Measurements from ENCODE around the gene KCTD5. TPM values are rescaled to one million over a fixed set of nuclear protein-coding genes. Genes with fewer than 3 reads are reported as not detected.
"Not testable (repeated sequence)": the region's sequence is repeated elsewhere in the genome, so short reads cannot be mapped to it uniquely, and the experiment has no call there.

Gene KCTD5
- total and polyA plus RNA-seq, 2 experiments from 2014 or later: 32.6 to 32.9 TPM

- H3K36me3 ChIP-seq: peaks cover 12% of the 10 kb centered on the region
- H3K4me3 ChIP-seq; H3K27ac ChIP-seq; H3K9me3 ChIP-seq (ENCODE audit: low read depth); H3K4me1 ChIP-seq (ENCODE audit: low read depth); H3K27me3 ChIP-seq: not testable (repeated sequence)
- TF ChIP-seq, protein P1, sequence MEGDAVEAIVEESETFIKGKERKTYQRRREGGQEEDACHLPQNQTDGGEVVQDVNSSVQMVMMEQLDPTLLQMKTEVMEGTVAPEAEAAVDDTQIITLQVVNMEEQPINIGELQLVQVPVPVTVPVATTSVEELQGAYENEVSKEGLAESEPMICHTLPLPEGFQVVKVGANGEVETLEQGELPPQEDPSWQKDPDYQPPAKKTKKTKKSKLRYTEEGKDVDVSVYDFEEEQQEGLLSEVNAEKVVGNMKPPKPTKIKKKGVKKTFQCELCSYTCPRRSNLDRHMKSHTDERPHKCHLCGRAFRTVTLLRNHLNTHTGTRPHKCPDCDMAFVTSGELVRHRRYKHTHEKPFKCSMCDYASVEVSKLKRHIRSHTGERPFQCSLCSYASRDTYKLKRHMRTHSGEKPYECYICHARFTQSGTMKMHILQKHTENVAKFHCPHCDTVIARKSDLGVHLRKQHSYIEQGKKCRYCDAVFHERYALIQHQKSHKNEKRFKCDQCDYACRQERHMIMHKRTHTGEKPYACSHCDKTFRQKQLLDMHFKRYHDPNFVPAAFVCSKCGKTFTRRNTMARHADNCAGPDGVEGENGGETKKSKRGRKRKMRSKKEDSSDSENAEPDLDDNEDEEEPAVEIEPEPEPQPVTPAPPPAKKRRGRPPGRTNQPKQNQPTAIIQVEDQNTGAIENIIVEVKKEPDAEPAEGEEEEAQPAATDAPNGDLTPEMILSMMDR (IDR thresholded peaks at IDR 0.05; ENCODE audit: low read depth, low read length): peak; percentile 65
- DNase-seq (ENCODE audit: low read depth in 1 of 2, low spot score in 1 of 2): peak; percentile 52 to 73
Observed at GRCh38 chr16:2670017-2670416, 12.3 kb upstream of the KCTD5 start.

DNA sequence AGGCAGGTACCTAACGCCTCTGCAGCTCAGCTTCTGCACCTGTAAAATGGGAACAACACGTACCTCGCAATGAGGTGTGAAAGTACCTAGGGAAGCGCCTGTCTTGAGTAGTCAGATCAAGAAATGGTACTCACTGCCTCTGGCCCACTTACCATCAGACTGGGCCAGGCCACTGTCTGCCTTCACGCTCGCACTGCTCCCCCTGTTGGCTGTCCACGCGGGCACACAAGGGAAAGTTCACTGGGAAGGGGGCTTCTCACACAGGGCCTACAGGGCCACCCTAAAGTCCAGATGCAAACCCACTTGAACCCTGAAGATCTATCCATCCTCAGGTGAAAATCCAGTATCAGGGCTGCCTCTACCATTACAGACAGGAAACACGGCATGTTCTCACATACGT lies 11.1 kb upstream of the KCTD5 start:
- H3K36me3 ChIP-seq: peaks cover 12% of the 10 kb centered on the region
- DNase-seq (ENCODE audit: low read depth in 1 of 2, low spot score in 1 of 2): peak in 1 of 2 donors; percentile 16
- not testable (repeated sequence) for H3K27me3 ChIP-seq; H3K4me1 ChIP-seq (ENCODE audit: low read depth); H3K4me3 ChIP-seq; H3K27ac ChIP-seq; H3K9me3 ChIP-seq (ENCODE audit: low read depth)
- TF ChIP-seq, protein P1 (IDR thresholded peaks at IDR 0.05; ENCODE audit: low read depth, low read length): peak; percentile 30

DNA sequence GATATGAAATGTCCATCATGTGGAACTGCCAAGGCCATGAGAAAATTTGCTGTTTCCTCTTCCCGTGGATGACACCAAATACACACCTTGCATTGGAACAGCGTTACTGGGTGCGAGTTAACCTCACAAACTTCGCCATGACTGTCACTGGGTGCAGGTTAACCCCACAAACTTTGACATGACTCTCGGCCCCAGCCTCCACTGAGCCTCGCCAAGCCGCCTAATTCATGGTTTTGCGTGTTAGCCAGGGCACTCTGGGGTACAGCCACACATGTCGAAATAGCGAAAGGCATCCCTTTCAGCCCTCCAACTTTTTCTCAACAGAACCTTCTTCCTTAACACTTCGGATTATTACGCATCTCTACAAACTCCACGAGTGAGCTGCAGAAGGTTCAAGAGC lies 10.6 kb upstream of the KCTD5 start:
- Histone ChIP-seq H3K9me3 (ENCODE audit: low read depth) (no peaks in the 10 kb centered on the region), H3K4me3 (no peak overlapping the region), H3K4me1 (ENCODE audit: low read depth) (peaks cover 9% of the 10 kb centered on the region), H3K36me3 (peaks cover 12% of the 10 kb centered on the region), H3K27me3 (no peaks in the 10 kb centered on the region), H3K27ac (peak overlapping the region; percentile 71)
- DNase-seq (ENCODE audit: low read depth in 1 of 2, low spot score in 1 of 2): no peak
- TF ChIP-seq, protein P1 (IDR thresholded peaks at IDR 0.05; ENCODE audit: low read depth, low read length): no peak

GRCh38 chr16:2673066-2673999 lies 9.0 kb upstream of the KCTD5 start:
- peak; percentile 98 to 99 for DNase-seq (ENCODE audit: low read depth in 1 of 2, low spot score in 1 of 2)

DNA sequence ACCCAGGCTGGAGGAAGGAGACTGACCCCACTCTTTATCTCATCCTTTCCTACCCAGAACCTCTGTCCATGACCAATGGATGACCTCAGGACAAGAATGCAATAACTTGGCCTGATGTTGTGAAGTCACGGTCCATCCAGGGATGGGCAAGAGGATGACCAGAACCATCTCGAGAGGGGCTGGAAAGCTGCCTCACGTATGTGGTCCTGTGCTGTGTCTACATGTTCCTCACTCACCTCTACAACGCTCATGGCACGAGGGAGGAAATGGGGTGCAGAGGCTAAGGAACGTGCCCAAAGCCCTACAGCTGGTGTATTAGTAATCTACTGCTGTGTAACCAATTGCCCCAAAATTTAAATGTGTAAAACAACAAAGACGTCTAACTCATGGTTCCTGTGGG lies 7.3 kb upstream of the KCTD5 start:
- no peaks in the 10 kb centered on the region for H3K9me3 ChIP-seq (ENCODE audit: low read depth)
- peaks cover 9% of the 10 kb centered on the region for H3K4me1 ChIP-seq (ENCODE audit: low read depth)
- H3K36me3 ChIP-seq: no peaks in the 10 kb centered on the region
- TF ChIP-seq, protein P1 (IDR thresholded peaks at IDR 0.05; ENCODE audit: low read depth, low read length): no peak
- DNase-seq (ENCODE audit: low read depth in 1 of 2, low spot score in 1 of 2): no peak
- no peaks in the 10 kb centered on the region for H3K27me3 ChIP-seq
- no peak overlapping the region for H3K4me3 ChIP-seq
- no peak overlapping the region for H3K27ac ChIP-seq

More at GRCh38 chr16:2673066-2673999, 9.0 kb upstream of the KCTD5 start:
- Histone ChIP-seq H3K9me3 (ENCODE audit: low read depth) (no peaks in the 10 kb centered on the region), H3K4me1 (ENCODE audit: low read depth) (peaks cover 9% of the 10 kb centered on the region), H3K4me3 (peak overlapping the region; percentile 65), H3K27me3 (no peaks in the 10 kb centered on the region), H3K27ac (peak overlapping the region; percentile 97), H3K36me3 (peaks cover 11% of the 10 kb centered on the region)
- TF ChIP-seq, protein P1 (IDR thresholded peaks at IDR 0.05; ENCODE audit: low read depth, low read length): no peak
